ENCODE measurements around the gene MCIDAS.

DNA sequence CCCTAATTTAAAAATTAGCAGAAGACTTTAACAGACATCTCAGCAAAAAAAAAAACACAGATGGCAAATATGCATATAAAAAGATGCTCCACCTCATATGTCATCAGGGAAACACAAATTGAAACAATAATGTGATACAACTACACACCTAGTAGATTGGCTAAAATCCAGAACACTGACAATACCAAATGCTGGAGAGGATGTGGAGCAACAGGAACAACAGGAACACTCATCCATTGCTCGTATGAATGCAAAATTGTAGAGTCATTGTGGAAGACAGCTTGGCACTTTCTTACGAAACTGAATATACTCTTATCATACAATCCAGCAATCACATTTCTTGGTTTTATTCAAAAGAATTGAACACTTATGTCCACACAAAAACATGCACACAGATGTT lies 22.1 kb downstream of the MCIDAS start:
- TF ChIP-seq, protein P1, sequence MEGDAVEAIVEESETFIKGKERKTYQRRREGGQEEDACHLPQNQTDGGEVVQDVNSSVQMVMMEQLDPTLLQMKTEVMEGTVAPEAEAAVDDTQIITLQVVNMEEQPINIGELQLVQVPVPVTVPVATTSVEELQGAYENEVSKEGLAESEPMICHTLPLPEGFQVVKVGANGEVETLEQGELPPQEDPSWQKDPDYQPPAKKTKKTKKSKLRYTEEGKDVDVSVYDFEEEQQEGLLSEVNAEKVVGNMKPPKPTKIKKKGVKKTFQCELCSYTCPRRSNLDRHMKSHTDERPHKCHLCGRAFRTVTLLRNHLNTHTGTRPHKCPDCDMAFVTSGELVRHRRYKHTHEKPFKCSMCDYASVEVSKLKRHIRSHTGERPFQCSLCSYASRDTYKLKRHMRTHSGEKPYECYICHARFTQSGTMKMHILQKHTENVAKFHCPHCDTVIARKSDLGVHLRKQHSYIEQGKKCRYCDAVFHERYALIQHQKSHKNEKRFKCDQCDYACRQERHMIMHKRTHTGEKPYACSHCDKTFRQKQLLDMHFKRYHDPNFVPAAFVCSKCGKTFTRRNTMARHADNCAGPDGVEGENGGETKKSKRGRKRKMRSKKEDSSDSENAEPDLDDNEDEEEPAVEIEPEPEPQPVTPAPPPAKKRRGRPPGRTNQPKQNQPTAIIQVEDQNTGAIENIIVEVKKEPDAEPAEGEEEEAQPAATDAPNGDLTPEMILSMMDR (IDR thresholded peaks at IDR 0.05; ENCODE audit: poor library complexity): no peak
- TF ChIP-seq EZH2 (IDR thresholded peaks at IDR 0.05; ENCODE audit: borderline replicate concordance) (no peak), EZH2phosphoT487 (IDR thresholded peaks at IDR 0.05; ENCODE audit: low read depth, severe bottlenecking, unreplicated experiment) (no peak)

Measured in hepatocyte (in vitro differentiated cells).